ENCODE measurements around the gene ITGB1BP1.

DNA sequence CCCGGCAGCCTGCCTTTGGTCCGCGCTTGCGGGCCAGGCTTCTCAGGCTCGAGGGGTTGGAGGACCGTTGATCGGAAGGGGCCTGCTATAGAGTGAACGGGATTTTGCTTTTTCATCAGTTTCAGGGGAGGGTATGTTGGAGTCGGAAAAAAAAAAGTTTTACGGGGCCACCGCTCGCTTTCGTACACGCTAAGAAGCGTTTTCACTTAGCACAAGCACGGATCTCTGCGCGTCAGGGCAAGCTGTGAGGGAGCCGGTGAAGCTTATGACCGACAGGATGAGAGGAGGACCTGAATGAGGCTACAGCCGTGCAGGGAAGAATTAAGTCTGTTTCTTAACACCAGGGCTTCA lies 569 bp upstream of the ITGB1BP1 start:
- TF ChIP-seq, protein P1, sequence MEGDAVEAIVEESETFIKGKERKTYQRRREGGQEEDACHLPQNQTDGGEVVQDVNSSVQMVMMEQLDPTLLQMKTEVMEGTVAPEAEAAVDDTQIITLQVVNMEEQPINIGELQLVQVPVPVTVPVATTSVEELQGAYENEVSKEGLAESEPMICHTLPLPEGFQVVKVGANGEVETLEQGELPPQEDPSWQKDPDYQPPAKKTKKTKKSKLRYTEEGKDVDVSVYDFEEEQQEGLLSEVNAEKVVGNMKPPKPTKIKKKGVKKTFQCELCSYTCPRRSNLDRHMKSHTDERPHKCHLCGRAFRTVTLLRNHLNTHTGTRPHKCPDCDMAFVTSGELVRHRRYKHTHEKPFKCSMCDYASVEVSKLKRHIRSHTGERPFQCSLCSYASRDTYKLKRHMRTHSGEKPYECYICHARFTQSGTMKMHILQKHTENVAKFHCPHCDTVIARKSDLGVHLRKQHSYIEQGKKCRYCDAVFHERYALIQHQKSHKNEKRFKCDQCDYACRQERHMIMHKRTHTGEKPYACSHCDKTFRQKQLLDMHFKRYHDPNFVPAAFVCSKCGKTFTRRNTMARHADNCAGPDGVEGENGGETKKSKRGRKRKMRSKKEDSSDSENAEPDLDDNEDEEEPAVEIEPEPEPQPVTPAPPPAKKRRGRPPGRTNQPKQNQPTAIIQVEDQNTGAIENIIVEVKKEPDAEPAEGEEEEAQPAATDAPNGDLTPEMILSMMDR (IDR thresholded peaks at IDR 0.05 in 8 of 11, conservative IDR thresholded peaks at IDR 0.05 in 3 of 11) = no peak
- no peak for TF ChIP-seq POLR2A (IDR thresholded peaks at IDR 0.05)
- no peak for TF ChIP-seq POLR2AphosphoS5 (IDR thresholded peaks at IDR 0.05)

Data from spleen (tissue), 7 donors.